ENCODE results near the gene SLC9A8. TPM values are rescaled to one million over a fixed set of nuclear protein-coding genes. Genes with fewer than 3 reads are reported as not detected.

The SLC9A8 gene
- total and polyA plus RNA-seq, 2 of the 4 experiments (the other 2 are of a cell fraction): 4.1 to 5.0 TPM

DNA sequence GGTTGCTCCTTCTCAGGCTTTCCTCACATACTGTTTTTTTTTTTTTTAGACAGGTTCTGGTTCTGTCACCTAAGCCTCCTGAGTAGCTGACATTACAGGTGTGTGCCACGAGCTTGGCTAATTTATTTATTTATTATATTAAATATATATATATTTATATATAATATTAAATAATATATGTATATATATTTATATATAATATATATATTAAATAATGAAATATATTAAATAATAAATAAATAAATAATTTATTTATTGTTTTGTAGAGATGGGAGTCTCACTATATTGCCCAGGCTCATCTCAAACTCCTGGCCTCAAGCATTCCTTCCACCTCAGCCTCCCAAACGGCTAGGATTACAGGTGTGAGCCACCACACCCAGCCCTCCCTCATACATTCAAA, 28.3 kb upstream of the SLC9A8 start:
- WGBS, 2 experiments (ENCODE audit: extremely low coverage in 2 of 2, insufficient read length in 1 of 2): no CpG with 5 or more reads among the region's 2 CpGs
- Histone ChIP-seq H3K9me3 (ENCODE audit: control insufficient read depth, insufficient read depth, low read length) (no peaks in the 10 kb centered on the region), H2BK120ac (ENCODE audit: low read depth, low read length) (no peak overlapping the region), H3K4ac (ENCODE audit: low read depth, low read length) (no peak overlapping the region), H3K79me1 (ENCODE audit: low read depth in 1 of 2, low read length in 2 of 2) (no peaks in the 10 kb centered on the region), H3K27ac (ENCODE audit: insufficient read depth, low read length) (no peak overlapping the region), H2AK9ac (replicated peaks; ENCODE audit: low read depth, low read length, poor library complexity) (no peak overlapping the region), H3K4me1 (ENCODE audit: control insufficient read depth, insufficient read depth, low read length) (0 out of 2 replicates have a peak, but pooled peaks cover 2% of the 10 kb centered on the region), H2AK5ac (ENCODE audit: low read depth, low read length) (peak overlapping the region; percentile 33; the same call in 1 of the 2 replicates), H2BK20ac (ENCODE audit: low read depth, low read length) (no peak overlapping the region), H3K4me3 (ENCODE audit: insufficient read depth, low read depth, low read length) (no peak overlapping the region), H3K14ac (replicated peaks; ENCODE audit: low read depth, low read length) (no peak overlapping the region), H3K27me3 (ENCODE audit: control insufficient read depth, insufficient read depth, low read length) (peaks cover 1% of the 10 kb centered on the region; the same call in 1 of the 2 replicates), H4K8ac (ENCODE audit: low read depth in 2 of 2, low read length in 2 of 2) (no peak overlapping the region), H4K20me1 (ENCODE audit: insufficient read depth, low read length) (no peaks in the 10 kb centered on the region), H4K91ac (ENCODE audit: insufficient read depth, low read depth, low read length) (no peak overlapping the region), H3K56ac (ENCODE audit: extremely low read depth, insufficient read depth, low read length) (no peak overlapping the region), H2AFZ (replicated peaks; ENCODE audit: low read length, poor library complexity) (no peak overlapping the region), H3K18ac (ENCODE audit: low read depth, low read length) (no peak overlapping the region), H3K23ac (ENCODE audit: low read depth, low read length) (no peak overlapping the region), H3K36me3 (ENCODE audit: control insufficient read depth, insufficient read depth, low read length) (no peaks in the 10 kb centered on the region), H2BK5ac (ENCODE audit: low read depth, low read length, poor library complexity, severe bottlenecking) (no peak overlapping the region), H2BK15ac (ENCODE audit: low read depth, low read length) (no peak overlapping the region), H3K4me2 (ENCODE audit: low read depth, low read length) (no peak overlapping the region), H3K9me1 (ENCODE audit: insufficient read depth, low read length) (peaks cover 3% of the 10 kb centered on the region; the same call in 1 of the 2 replicates), H3K9ac (ENCODE audit: low read depth, low read length) (no peak overlapping the region), H4K5ac (ENCODE audit: low read depth, low read length) (no peak overlapping the region)
- no peak for ATAC-seq (ENCODE audit: low read depth)
- intact Hi-C loops (cut with micrococcal nuclease) (no loop called here), dilution Hi-C loops (cut with HindIII; ENCODE audit: low sequenced_read_pairs, unreplicated experiment) (no loop called here), in situ Hi-C loops (cut with MboI; ENCODE audit: low sequenced_read_pairs) (no loop called here)
- TF ChIP-seq RAD21 (IDR thresholded peaks at IDR 0.05; ENCODE audit: low read length): no peak
- TF ChIP-seq MAZ (IDR thresholded peaks at IDR 0.05; ENCODE audit: borderline replicate concordance, low read depth, low read length): no peak
- no peak for TF ChIP-seq MXI1 (IDR thresholded peaks at IDR 0.05; ENCODE audit: borderline replicate concordance, low read depth, low read length)
- no peak for DNase-seq
- BruUV-seq (replicated peaks): no TSS peak
- CTCF ChIA-PET: no interaction called here
- POLR2A ChIA-PET (ENCODE audit: unreplicated experiment): no interaction called here
